HepG2 (cell line): ENCODE results near the gene HS3ST5. TPM values are rescaled to one million over a fixed set of nuclear protein-coding genes. Genes with fewer than 3 reads are reported as not detected.

Source experiments
- BCL3 ChIP-seq: sonication (generic); formaldehyde crosslinking; IDR thresholded peaks from 2 replicates; pipeline ENCODE4 v1.5.1; 2020; ENCODE audit warnings: mild to moderate bottlenecking, missing genetic modification reagents, moderate library complexity
- CREB1 ChIP-seq, 2 experiments: fragments of 450-650 bp in 1 of 2; IDR thresholded peaks; 2 replicates each; pipeline ENCODE4 v1.6.1; 2016 to 2017; ENCODE audit warnings: control low read depth in 1 of 2, mild to moderate bottlenecking in 1 of 2, missing compliant biosample characterization in 1 of 2, missing genetic modification characterization in 1 of 2
- FOXO1 ChIP-seq: sonication (generic); formaldehyde crosslinking; IDR thresholded peaks from 2 replicates; pipeline ENCODE4 v1.4.0; 2020; ENCODE audit warnings: missing genetic modification reagents
- LCORL ChIP-seq, 2 experiments: fragments of 450-650 bp in 1 of 2; sonication (generic) in 1 of 2; formaldehyde crosslinking in 1 of 2; IDR thresholded peaks; 2 replicates each; pipeline versions ENCODE4 v1.5.0 to v1.6.1; 2017 to 2020; ENCODE audit warnings: antibody characterized with exemption in 1 of 2, missing genetic modification reagents in 1 of 2
- NONO ChIP-seq, 2 experiments: fragments of 450-650 bp in 1 of 2; sonication (generic) in 1 of 2; formaldehyde crosslinking in 1 of 2; IDR thresholded peaks in 1 of 2; conservative IDR thresholded peaks in 1 of 2; 2 replicates each; pipeline versions ENCODE4 v1.6.1 to v1.8.0; 2017 to 2022; ENCODE audit warnings: mild to moderate bottlenecking in 1 of 2, missing genetic modification reagents in 1 of 2, moderate library complexity in 1 of 2
- NRL ChIP-seq: sonication (generic); formaldehyde crosslinking; IDR thresholded peaks from 2 replicates; pipeline ENCODE4 v1.5.0; 2020; ENCODE audit warnings: missing genetic modification reagents, mild to moderate bottlenecking, moderate library complexity, borderline replicate concordance
- POGZ ChIP-seq: sonication (generic); formaldehyde crosslinking; IDR thresholded peaks from 2 replicates; pipeline ENCODE4 v1.4.0; 2020; ENCODE audit warnings: mild to moderate bottlenecking, missing genetic modification reagents
- RBFOX2 ChIP-seq: fragments of 200-400 bp; formaldehyde crosslinking; IDR thresholded peaks from 2 replicates; pipeline ENCODE4 v1.6.1; 2017; ENCODE audit warnings: low read depth, mild to moderate bottlenecking, low read length
- RXRA ChIP-seq: sonication (generic); formaldehyde crosslinking; IDR thresholded peaks from 2 replicates; pipeline ENCODE4 v1.5.1; 2020; ENCODE audit warnings: missing genetic modification reagents
- SOX6 ChIP-seq, 2 experiments: fragments of 450-650 bp in 1 of 2; sonication (generic) in 1 of 2; formaldehyde crosslinking in 1 of 2; IDR thresholded peaks; 2 replicates each; pipeline versions ENCODE4 v1.4.0 to v1.6.1; 2017 to 2020; ENCODE audit warnings: antibody characterized with exemption in 1 of 2, mild to moderate bottlenecking in 1 of 2, missing genetic modification reagents in 1 of 2
- UBTF ChIP-seq: sonication (generic); formaldehyde crosslinking; IDR thresholded peaks from 2 replicates; pipeline ENCODE4 v1.4.0; 2020; ENCODE audit warnings: mild to moderate bottlenecking, missing genetic modification reagents
- ZC3H4 ChIP-seq: sonication (generic); formaldehyde crosslinking; IDR thresholded peaks from 2 replicates; pipeline ENCODE4 v1.4.0; 2020; ENCODE audit warnings: missing genetic modification reagents, borderline replicate concordance
- ZNF251 ChIP-seq: sonication (generic); formaldehyde crosslinking; IDR thresholded peaks from 2 replicates; pipeline ENCODE4 v1.9.0; 2021; ENCODE audit warnings: mild to moderate bottlenecking, missing genetic modification reagents
- ZNF367 ChIP-seq: sonication (generic); formaldehyde crosslinking; IDR thresholded peaks from 2 replicates; pipeline ENCODE4 v1.4.0; 2020; ENCODE audit warnings: missing genetic modification reagents, borderline replicate concordance
- ZNF556 ChIP-seq: sonication (generic); formaldehyde crosslinking; IDR thresholded peaks from 2 replicates; pipeline ENCODE4 v1.4.0; 2020; ENCODE audit warnings: mild to moderate bottlenecking, missing genetic modification reagents, borderline replicate concordance
- ZNF883 ChIP-seq: sonication (generic); formaldehyde crosslinking; IDR thresholded peaks from 2 replicates; pipeline ENCODE4 v1.5.1; 2020; ENCODE audit warnings: mild to moderate bottlenecking, missing genetic modification reagents; ENCODE audit errors: not compliant biosample characterization
- polyA plus RNA-seq, 8 experiments: library from polyadenylated mRNA; depleted of rRNA in 3 of 8; stranded (reverse) in 7 of 8; unstranded in 1 of 8; fragments of >200 nt; fragmentation: Illumina TruSeq in 4 of 8; extraction: Trizol in 4 of 8; gene quantifications; 2 replicates each; pipeline versions ENCODE4 v1.2.1 to v1.2.3, GENCODE V29; 2011 to 2016; ENCODE audit warnings: low read depth in 4 of 8, missing spikeins in 1 of 8, mixed read lengths in 1 of 8; ENCODE audit not compliant: insufficient read depth in 1 of 8
- total RNA-seq, 5 experiments: library from RNA; depleted of rRNA; stranded (reverse); fragments of >200 nt; fragmentation: Illumina TruSeq; extraction: Trizol; gene quantifications; 2 replicates each; pipeline ENCODE4 v1.2.3, GENCODE V29; 2016; ENCODE audit warnings: low read depth in 1 of 5

HS3ST5 gene
- total and polyA plus RNA-seq, 2 of the 13 experiments (the other 11 are each of a cell fraction or from before 2014, with no cell fraction given) = 1.1 to 1.6 TPM

GRCh38 chr6:114342826-114343781, at the start of gene HS3ST5 (continued):
- no peak for TF ChIP-seq CREB1 (IDR thresholded peaks at IDR 0.05)
- TF ChIP-seq CREB1 (CRISPR knock-in tag; IDR thresholded peaks at IDR 0.05) = no peak
- peak; percentile 65; the same call in 1 of the 2 replicates for TF ChIP-seq NRL (CRISPR knock-in tag)
- TF ChIP-seq SOX6 (IDR thresholded peaks at IDR 0.05) = no peak
- peak; percentile 74 for TF ChIP-seq SOX6 (CRISPR knock-in tag; IDR thresholded peaks at IDR 0.05)
- TF ChIP-seq RXRA (CRISPR knock-in tag) = no peak; the same call in 1 of the 2 replicates
- peak; percentile 62 for TF ChIP-seq RBFOX2
- 0 out of 2 replicates have a peak, but pooled peaks have one; percentile 54 for TF ChIP-seq ZNF556 (CRISPR knock-in tag)
- no peak; the same call in 1 of the 2 replicates for TF ChIP-seq ZNF367 (CRISPR knock-in tag)
- no peak for TF ChIP-seq ZNF251 (CRISPR knock-in tag)
- TF ChIP-seq ZC3H4 (CRISPR knock-in tag) = no peak
- peak; percentile 61 for TF ChIP-seq POGZ (CRISPR knock-in tag)
- TF ChIP-seq BCL3 (CRISPR knock-in tag) = peak; percentile 44; the same call in 1 of the 2 replicates
- TF ChIP-seq UBTF (CRISPR knock-in tag) = peak; percentile 67; the same call in 1 of the 2 replicates
- no peak for TF ChIP-seq NONO (IDR thresholded peaks at IDR 0.05)
- TF ChIP-seq NONO (CRISPR knock-in tag; conservative IDR thresholded peaks at IDR 0.05) = peak; percentile 56; the same call in 1 of the 2 replicates
- TF ChIP-seq LCORL (IDR thresholded peaks at IDR 0.05) = no peak
- TF ChIP-seq LCORL (CRISPR knock-in tag; IDR thresholded peaks at IDR 0.05) = peak; percentile 85
- TF ChIP-seq FOXO1 (CRISPR knock-in tag) = no peak
- no peak for TF ChIP-seq ZNF883 (CRISPR knock-in tag)
